Fibroblast of skin of right quadriceps (primary cell): ENCODE data around the gene ATP13A4.
A peak's percentile ranks its signal among the peaks of the same experiment; 100 is the strongest.
"Not testable (repeated sequence)": the region's sequence is repeated elsewhere in the genome, so short reads cannot be mapped to it uniquely, and the experiment has no call there.

Experiments used
- DNase-seq: peaks from one replicate; pipeline ENCODE4 v3.0.0-alpha.2; 2013

ATP13A4 gene

DNA sequence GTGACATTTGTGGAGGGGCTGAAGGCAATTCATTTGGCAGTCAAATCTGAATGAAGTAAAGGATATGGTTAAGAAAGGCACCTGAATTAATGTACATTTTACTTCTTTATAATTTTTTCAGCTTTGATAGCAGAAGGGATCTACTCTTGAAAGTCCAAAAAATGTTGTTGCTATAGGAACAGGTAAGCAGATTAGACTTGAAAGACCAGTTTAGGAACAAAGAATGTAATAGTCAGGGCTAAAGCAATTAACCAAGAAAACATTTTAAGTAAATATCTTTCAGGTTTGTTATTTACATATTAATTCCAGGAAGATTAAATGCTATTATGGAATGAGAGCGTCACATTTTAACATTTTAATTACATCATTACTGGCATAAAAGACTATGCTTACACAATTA, 1.1 kb downstream of the ATP13A4 start:
- DNase-seq, result no peak

DNA sequence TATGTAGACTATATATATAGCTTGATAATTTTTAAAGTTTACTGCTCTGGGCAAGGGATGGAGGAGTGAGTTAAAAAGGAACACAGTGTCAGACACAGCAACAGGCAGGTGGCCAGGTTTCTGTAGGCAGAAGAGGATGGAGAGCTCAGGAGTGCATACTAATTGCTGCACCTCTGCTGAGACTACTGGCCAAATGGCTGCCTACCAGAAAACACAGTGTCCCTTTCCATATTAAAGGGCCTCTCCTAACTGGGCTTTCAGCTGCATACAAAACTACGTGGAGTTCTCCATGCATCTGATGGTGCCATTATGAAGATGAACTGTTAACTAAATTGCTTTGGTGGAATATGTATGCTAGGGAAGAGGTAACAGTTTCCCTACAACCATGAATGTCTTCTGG, 1.8 kb downstream of the ATP13A4 start:
- DNase-seq, result no peak

DNA sequence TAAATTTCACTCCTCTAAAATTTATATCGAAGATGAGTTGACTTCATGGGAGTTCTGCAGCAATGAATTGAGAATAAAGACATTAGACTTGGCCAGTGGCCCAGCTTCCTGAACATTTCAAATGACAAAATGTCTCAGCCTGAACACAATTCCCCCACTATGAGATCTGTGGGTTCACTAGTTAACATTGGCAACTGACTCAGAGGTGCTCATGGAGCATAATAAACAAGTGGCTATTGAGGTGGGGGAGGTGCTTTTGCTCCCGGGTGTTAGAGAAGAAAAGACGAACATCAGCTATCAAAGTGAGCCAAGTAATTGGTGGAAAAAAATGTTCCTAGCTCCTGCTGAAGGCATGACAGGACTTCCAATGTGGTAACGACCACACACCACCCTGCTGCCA, 6.3 kb downstream of the ATP13A4 start:
- DNase-seq, result no peak

DNA sequence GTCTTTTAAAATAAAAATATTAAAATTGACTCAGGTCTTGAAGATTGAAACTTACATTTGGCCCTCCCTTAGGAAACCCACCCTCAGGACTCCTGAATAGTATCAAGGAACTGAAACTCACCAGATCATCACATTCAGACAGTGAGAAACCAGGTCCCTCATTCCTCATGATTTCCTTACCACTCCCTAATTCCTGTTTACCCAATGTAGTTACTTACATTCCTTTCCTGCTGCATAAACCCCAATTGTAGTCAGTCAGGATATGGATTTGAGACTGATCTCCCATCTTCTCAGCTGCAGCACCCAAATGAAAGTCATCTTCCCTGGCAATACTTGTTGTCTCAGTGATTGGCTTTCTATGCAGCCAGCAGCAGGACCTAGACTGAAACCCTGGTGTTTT, 8.6 kb downstream of the ATP13A4 start:
- no peak for DNase-seq

DNA sequence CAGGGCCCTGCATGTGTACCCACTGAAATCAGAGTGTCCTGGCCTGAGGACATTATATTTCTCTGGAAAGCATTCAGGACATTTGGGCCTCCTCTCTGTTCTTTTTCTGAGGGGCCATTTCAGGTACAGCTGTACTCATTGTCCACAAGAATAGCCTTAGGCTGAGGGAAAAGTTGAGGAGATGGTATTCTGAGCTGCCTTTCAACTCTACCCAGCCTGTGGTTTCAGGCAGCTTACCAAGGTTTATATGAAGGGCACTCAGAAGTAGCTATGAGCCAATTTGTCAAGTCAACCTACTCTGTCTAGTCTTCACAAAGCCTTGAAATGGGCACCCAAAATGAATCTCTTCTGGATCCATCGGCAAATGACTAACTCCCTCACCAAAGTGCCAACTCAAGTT, 9.4 kb downstream of the ATP13A4 start:
- DNase-seq, result no peak

DNA sequence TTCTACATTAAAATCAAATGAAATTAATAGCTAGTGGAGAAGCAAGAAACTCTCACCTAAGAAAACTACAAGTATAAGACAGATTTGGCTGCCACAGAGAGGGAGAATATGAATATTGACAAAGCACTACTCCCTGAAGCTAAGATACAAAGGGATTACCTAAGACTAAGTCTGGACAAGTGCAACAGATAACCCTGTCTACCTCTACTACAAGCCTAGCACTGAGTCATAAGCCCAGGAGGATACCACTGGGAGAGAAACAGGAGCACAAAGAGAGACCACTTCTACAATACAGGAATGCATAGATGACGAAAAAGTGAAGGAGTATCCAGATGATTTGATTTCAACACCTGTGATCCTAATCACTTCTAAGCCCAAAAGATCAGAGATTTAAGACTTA, 10.4 kb downstream of the ATP13A4 start:
- no peak for DNase-seq

DNA sequence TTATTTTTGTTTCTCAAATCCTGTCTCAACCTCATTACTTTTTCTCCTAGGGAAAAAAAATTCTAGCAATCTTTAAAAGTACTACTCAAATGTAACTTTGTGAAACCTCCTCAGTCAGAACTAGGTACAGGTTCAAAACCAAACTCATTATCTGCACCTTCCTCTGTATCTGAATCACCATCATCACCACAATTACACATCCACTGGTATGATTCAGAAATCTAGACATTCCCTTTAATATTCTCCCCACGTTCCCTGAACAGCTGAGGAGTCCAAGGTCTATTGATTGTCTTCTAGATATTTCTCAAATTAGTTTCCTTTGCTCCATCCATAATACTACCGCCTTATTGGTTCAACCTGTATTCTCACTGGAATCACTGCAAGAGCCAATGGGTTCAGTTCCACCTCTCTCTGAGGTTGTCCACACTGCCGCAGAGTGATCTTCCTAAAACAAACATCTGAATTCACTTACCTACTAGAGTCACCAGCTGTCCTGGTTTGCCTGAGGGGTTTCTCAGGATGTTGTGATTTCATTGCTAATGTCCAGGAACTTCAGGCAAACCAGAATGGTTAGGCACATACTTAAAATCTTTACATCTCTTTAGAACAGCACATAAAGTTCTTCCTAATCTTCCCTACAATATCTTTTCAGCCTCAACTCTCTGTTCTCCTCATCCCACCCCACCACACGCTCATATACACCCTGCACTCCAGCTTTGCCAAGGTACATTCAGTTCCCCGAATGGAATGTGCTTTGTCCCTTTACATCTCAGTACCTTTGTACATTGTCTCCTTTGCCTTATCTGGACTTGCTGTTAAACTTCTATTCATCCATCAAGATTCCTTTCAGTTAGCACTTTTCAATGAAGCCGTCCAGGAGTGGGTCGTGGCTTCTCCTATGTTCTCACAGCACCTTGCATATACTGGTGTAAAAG, 24.2 kb downstream of the ATP13A4 start:
- no peak for DNase-seq

DNA sequence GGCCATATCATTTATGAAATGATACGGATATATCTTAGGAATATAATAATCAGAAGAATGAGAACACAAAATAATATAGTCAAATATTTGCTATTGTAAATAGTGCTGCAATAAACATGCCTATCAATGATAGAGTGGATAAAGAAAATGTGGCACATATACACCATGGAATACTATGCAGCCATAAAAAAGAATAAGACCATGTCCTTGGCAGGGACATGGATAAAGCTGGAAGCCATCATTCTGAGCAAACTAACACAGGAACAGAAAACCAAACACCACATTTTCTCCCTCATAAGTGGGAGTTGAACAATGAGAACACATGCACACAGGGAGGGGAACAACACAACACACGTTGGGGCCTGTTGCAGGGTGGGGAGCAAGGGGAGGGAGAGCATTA, 28.6 kb downstream of the ATP13A4 start:
- not testable (repeated sequence) for DNase-seq

DNA sequence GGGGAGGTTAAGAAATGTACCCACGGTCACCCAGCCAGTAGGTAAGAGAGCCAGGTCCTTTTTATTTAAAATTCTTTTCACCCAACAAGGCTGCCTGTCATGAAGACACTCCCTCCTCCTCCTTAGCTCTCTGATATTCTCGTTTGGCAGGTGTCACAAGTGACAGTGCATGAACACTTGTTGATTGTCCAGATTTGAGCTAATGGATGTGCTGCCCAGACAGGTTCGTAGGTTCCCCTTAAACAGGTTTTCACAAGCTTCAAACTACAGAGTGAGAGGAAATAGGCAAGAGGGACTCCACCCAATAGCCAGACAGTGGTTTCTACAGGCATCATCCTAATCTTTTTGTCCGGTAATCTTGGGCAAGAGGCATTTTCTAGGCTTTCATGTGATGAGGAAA, 32.2 kb downstream of the ATP13A4 start:
- DNase-seq, result no peak

DNA sequence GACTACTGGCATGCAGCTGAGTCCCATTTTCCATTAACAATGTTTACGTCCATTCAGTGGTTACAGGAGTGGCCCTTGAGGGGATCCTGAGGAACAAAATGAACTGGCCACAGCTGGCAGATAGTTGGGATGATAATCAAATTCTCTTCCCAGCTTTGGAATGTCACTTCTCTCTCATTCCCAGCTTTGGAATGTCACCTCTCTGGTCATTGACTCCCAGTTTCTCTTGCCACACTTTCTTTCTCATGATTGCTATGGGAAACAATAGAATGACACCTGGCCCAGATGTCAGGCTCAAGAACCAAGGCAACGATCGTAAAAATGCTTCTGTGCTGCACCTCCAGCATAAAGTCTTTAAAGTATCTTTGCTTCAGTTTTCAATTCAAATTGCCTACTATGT, 34.0 kb downstream of the ATP13A4 start:
- no peak for DNase-seq

DNA sequence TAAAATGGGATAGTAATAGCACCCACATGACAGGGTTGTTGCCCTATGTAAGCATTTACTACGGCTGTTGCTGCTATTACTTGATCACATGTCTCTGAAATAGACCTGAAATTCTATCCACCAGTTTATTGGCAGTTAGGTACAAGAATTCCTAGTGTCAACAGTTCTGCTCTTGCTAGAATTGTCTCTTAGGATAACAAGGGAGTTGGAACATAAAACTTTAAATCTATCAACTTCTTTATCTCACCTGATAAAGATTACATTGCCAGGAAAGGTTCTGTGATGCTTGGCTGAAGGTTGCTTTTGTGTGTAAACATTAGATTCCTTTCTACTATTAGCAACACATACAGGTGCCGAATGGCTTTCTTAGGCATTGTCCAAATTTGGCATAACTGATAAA, 38.7 kb downstream of the ATP13A4 start:
- DNase-seq, result no peak

DNA sequence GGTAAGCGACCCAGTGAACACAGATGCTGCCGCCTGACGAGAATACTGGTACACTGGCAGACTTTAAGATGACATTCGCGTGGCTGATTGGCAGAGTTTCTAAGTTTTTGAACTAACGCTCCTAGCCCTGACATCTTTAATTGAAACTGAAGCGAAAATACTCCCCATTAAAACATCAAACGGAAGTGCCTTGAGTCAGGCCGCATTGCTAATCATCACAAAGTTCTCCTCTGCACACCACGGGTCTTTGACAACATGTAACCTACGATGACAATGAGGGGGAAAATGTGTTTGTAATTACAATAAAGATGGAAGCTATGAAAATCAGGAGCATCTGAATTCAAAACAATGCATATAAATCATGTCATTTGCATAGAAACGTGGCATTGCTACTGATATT, 44.5 kb downstream of the ATP13A4 start:
- DNase-seq, result no peak

DNA sequence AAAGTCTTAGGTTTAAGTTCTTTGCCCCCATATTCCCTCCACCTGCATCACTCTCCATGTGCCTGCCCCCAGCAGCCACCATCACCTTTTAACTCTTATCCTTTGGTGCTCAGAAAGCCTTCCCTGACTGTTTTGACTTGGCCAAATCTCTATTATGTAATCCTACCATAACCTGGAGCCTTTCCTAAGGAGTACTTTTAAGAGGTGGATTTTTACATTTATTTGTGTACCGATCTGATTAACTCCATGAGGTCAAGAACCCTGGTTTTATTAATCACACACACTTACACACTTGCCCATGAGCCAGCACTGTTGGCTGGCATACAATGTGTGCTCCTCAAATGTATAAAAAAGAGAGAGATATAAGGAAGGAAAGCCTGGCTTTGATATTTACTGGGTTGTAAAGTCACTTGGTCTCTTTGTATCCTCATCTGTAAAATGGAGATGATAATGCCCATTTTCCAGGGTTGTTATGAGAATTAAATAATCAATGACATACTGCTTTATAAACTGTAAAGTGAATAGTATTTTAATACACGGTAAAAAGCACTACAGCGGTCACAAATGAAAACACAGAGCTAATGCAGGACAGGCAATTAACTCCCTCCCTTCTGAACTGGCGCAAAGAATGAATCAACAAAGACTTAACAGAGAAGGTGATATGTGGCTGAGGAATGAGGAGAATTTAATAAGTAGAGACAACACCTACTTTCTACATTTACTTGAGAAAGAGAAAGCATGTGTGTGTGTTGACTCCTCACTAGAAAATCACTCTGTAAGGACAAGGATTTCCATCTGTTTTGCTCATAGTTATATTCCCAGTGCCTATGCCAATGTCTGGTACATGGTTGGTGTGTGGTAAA, 45.4 kb downstream of the ATP13A4 start:
- DNase-seq, result no peak

DNA sequence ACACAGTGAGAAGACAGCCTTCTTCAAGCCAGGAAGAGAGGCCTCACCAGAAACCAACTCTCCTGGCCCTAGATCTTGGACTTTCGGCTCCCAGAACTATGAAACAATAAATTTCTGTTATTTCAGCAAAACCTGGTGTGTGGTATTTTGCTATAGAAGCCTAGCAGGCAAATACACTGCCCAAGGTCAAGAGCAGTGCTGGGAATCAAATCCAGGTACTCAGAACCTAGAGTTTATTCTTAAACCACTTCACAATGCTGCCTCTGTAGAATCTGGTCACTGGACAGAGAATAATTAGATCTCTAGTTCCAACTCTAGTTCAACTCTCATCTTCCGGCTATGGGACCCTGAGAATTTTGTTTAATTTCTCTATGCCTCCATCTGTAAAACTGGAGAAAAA, 46.6 kb downstream of the ATP13A4 start:
- no peak for DNase-seq

DNA sequence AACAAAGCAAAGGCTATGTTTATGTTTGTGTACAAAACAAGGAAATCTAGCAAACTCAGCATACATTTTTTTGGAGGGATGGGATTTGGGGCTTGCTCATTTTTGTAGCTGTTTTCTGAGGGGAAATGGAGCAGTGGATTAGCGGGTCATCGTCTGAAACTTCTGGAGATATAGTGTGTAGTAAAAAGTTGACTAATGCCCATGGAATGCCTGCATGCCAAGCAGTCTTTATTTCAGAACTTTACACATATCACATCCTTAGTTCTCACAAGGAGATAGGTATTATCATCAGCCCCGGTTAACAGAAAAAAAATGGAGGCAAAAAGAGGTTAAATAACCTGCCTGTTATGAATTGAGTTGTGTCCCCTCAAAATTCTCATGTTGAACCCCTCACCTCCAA, 47.1 kb downstream of the ATP13A4 start:
- peak; percentile 4 for DNase-seq

DNA sequence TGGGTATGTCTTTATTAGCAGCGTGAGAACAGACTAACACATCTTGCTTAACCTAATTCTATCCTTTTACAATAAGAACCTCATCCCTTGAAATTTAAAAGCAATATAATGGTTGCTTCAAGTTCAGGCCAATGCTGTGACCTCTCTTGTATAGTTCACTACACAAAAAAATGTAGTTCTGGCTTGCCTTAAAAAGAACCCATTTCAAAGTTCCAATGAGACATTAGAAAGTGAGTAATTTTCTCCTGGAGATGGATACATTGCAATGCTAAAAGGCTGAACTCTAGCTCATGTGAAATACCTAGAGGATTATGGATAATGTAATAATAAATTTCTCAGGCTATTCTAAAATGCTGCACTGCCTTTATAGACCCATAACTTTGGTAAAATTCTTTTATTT, 47.8 kb downstream of the ATP13A4 start:
- no peak for DNase-seq

DNA sequence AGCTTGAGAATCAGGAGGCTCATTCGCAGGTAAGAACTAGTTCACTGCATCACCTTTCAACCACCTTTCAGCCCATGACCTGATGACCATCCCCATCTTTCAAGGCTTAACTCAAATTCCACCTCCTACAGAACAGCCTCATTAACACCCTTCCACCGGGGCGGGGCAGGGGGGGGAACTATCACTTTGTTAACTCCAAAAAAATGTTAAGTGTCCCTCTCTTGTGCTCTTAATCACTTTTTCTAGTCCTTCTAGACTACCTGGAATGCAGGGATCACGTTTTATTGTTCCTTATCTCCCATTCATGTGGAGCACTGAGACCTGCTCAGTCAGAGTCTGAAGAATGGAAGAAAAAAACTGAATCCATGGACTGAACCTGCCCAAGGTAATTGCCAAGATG, 51.8 kb downstream of the ATP13A4 start:
- DNase-seq, result no peak

DNA sequence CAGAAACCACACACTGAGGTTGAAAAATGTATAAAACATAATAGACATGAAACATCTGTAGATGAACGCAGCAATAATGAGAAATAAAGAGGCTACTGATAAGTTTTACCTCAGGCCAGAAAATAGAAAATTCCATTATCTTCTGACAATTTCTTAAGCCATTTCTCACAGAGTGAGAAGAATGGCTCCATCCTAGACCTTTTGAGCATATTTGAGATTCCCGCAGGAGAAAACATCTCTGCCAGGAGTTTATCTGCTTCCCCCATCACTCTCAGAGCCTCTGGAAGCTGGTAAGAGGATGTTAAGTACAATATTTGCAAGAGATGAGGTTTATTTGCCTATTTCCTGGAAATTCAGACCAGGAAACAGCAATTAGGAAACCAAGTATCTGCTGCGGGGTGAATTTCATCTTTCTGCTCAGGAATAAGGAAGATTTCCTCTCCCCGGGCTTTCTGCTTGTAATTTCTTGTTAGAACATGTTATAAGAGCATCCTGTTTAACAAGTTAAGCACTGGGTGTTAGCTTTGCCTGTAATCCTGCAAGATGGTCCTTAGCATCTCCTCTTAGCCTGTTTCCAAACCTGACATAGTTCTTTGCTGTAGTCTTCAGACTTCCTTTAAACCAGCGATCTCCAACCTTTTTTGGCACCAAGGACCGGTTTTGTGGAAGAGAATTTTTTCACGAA, 54.8 kb downstream of the ATP13A4 start:
- DNase-seq, result no peak

DNA sequence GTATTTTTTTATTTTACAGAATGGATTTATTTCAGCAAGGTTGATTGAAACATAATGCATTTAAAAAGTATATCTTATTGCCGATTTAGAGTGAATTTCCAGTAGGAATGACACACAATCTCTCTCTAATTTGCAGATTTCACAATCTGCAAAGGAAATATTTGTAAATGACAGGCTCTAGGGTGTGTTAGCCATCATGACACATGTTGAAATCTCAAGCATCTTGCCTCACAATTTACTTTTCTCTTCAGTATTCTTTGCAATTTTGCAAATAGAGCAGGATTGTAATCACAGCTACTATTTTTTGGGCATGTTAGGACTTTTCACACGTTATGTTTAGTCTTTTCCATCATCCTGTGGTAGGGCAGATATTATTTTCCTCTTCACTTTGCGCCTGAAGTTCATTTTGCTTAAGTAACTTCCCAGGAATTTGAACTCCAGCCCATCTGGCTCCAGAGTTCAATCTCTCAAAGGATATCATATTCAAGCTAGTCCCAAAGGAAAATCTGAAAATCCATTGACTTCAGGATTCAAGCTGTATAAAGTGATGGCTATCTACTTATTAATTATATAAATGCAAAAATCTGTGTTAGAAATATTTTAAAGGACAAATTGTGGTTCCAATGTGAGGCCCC, 55.4 kb downstream of the ATP13A4 start:
- no peak for DNase-seq

DNA sequence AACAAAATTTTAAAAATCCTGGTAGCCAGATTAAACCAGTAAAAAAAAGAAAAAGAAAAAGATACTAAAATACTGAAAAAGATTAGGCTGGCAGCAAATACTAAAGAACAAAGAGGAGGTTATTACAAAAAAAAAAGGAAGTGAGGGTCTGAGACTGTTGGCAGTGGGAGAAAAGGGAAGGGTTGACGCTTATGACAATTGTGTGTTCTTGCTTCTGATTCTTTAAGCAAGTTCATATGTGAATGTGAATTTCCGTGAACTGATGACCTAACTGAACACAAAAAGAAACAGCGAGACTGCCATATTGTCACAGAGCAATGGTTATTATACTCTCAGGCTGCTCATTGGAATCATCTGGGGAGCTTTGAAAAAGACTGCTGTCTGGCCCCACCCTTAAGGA, 56.5 kb downstream of the ATP13A4 start:
- no peak for DNase-seq

DNA sequence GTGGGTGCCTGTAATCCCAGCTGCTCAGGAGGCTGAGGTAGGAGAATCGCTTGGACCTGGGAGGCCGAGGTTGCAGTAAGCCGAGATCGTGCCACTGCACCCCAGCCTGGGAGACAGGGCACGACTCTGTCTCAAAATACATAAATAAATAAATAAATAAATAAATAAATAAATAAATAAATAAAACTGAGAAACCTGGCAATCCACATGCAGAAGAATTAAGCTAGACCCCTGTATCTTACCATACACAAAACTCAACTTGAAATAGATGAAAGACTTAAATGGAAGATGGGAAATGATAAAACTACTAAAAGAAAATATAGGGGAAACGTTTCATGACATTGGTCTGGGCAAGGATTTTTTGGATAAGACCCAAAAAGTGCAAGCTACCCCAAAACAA, 58.0 kb downstream of the ATP13A4 start:
- DNase-seq, result no peak

DNA sequence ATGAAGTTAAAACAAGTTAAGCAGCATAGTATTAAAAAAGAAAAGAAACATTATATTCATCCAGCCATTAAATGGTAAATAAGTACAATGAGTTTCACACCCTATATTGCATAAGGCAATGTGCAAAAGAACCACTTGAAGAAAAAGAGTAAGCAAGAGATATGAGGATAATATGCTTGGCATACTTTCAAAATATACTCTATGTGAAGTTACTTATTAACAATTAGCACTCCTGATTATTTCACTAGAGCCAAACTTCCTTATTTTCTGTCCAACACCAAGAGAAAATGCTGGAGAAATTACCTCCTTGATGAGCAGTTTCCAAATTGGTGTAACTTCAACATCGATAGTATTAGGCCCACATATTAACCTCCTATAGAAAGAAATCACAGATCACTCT, 63.7 kb downstream of the ATP13A4 start:
- DNase-seq, result no peak

DNA sequence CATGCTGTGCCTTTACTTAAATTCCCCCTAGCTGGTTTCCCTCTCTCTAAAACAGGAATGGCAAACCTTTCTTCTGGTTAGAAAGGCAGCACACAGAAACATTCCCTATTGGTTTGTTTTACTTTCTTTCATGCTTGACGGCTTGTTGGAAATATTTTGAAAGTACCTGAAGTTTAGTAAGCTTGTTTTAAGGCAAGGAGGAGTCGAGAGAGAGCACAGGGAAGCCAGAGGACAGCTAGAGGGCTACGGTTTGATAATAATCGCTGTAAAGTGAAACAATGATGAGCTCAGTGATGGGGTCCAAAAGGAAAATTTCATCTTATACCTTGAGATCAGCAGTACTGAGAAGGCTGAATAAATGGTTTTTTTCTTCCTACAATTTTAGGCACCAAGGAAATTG, 64.1 kb downstream of the ATP13A4 start:
- DNase-seq, result no peak
